ENCODE measurements around the gene CCR8.

Gene CCR8

DNA sequence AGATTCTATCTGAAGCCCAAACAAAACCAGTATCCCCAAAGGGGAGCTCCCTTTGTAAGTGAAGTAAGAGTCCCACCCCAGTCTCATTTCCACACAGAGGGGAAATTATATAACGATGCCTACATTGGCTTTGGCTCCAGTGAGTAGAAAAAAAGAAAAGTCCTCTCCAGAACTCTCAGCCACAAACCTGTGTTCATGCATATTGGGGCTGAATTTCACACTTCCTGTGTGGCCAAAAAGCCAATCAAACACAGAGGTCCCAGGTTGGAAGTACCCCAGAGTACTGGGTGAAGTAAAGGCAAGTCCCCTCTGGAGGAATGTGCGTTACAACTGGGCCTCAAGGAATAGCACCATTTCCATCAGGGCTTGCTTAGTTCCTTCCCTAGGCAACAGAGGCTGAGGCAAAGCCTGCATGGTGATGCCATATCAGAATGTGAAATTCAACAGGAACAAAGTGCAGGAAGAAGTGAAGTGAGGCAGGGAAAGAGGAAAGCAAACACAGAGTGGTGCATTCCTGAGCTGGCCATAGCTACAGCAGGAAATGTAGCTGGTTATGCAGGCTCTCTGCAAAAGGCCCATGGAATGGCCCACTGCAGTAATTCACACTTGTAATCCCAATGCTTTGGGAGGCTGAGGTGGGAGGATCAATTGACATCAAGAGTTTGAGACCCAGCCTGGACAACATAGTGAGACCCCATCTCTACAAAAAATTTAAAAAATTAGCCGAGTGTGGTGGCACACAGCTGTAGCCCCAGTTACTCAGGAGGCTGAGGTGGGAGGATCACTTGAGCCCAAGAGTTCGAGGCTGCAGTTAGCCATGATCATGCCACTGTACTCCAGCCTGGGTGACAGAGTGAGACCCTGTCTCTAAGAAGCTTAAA is 33.1 kb upstream of the CCR8 start:
- H3K4me2 ChIP-seq (ENCODE audit: low read length, poor library complexity, severe bottlenecking) = no peak overlapping the region

DNA sequence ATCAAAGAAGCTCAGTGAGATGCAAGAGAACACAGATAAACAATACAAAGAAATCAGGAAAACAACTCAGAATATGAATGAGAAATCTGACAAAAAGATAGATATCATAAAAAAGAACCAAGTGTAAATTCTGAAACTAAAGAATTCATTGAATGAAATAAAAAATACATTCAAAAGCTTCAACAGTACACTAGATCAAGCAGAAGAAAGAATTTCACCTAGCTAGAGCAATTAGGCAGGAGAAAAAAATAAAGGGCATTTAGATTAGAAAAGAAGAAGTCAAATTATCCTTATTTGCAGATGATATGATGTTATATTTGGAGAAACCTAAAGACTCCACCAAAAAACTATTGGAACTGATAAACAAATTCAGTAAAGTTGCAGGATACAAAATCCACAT is 30.2 kb upstream of the CCR8 start:
- no peak overlapping the region for H3K14ac ChIP-seq (ENCODE audit: low read length in 2 of 2)
- H2AK5ac ChIP-seq (ENCODE audit: low read length, severe bottlenecking) = no peak overlapping the region
- DNase-seq = no peak
- no peak overlapping the region for H2BK15ac ChIP-seq (ENCODE audit: low read depth, poor library complexity, severe bottlenecking)
- no peak overlapping the region for H3K4me3 ChIP-seq (ENCODE audit: insufficient read depth in 1 of 2, low read depth in 1 of 2, low read length in 2 of 2)
- H2BK12ac ChIP-seq (ENCODE audit: low read length in 2 of 2) = no peak overlapping the region
- no peak overlapping the region for H2BK5ac ChIP-seq (ENCODE audit: low read depth, low read length, poor library complexity, severe bottlenecking)
- H3K18ac ChIP-seq (ENCODE audit: low read depth in 1 of 2, low read length in 2 of 2) = no peak overlapping the region
- H2AFZ ChIP-seq (ENCODE audit: low read depth, low read length) = no peak overlapping the region
- no peak overlapping the region for H3K23ac ChIP-seq (ENCODE audit: low read length in 2 of 2)
- H4K91ac ChIP-seq (ENCODE audit: low read length) = no peak overlapping the region
- H2BK120ac ChIP-seq (ENCODE audit: low read depth, low read length) = no peak overlapping the region
- H3K36me3 ChIP-seq (ENCODE audit: control insufficient read depth in 1 of 2, insufficient read depth in 2 of 2, low read depth in 1 of 2, low read length in 2 of 2) = no peaks in the 10 kb centered on the region
- no peaks in the 10 kb centered on the region for H3K4me1 ChIP-seq (ENCODE audit: control insufficient read depth, insufficient read depth, low read depth, low read length)
- no peak overlapping the region for H3K9ac ChIP-seq (ENCODE audit: low read length)
- no peak overlapping the region for H3K4ac ChIP-seq (ENCODE audit: low read depth in 1 of 2, low read length in 2 of 2)
- H3K4me2 ChIP-seq (ENCODE audit: low read length, poor library complexity, severe bottlenecking) = no peak overlapping the region
- peaks cover 11% of the 10 kb centered on the region for H3K9me3 ChIP-seq (ENCODE audit: control insufficient read depth, low read length)
- H3K79me1 ChIP-seq (replicated peaks; ENCODE audit: low read length, poor library complexity, severe bottlenecking) = no peaks in the 10 kb centered on the region
- H3K27ac ChIP-seq (ENCODE audit: low read length, poor library complexity, severe bottlenecking) = no peak overlapping the region
- H4K8ac ChIP-seq (ENCODE audit: low read length) = no peak overlapping the region
- H3K27me3 ChIP-seq (ENCODE audit: control insufficient read depth in 1 of 2, insufficient read depth in 1 of 2, low read length in 2 of 2) = no peaks in the 10 kb centered on the region

More for the DNA sequence above, 33.1 kb upstream of the CCR8 start:
- H3K27me3 ChIP-seq (ENCODE audit: control insufficient read depth in 1 of 2, insufficient read depth in 1 of 2, low read length in 2 of 2) = no peaks in the 10 kb centered on the region
- H3K9me3 ChIP-seq (ENCODE audit: control insufficient read depth, low read length) = peaks cover 11% of the 10 kb centered on the region
- H2BK15ac ChIP-seq (ENCODE audit: low read depth, poor library complexity, severe bottlenecking) = no peak overlapping the region
- H3K4me3 ChIP-seq (ENCODE audit: insufficient read depth in 1 of 2, low read depth in 1 of 2, low read length in 2 of 2) = no peak overlapping the region
- H3K27ac ChIP-seq (ENCODE audit: low read length, poor library complexity, severe bottlenecking) = no peak overlapping the region
- H3K36me3 ChIP-seq (ENCODE audit: control insufficient read depth in 1 of 2, insufficient read depth in 2 of 2, low read depth in 1 of 2, low read length in 2 of 2) = no peaks in the 10 kb centered on the region
- DNase-seq = no peak
- 81% methylated on average over 4 of the region's 4 CpGs for WGBS
- no peak overlapping the region for H3K4ac ChIP-seq (ENCODE audit: low read depth in 1 of 2, low read length in 2 of 2)
- no peak overlapping the region for H2BK5ac ChIP-seq (ENCODE audit: low read depth, low read length, poor library complexity, severe bottlenecking)
- H2AK5ac ChIP-seq (ENCODE audit: low read length, severe bottlenecking) = no peak overlapping the region
- H4K8ac ChIP-seq (ENCODE audit: low read length) = no peak overlapping the region
- H3K4me1 ChIP-seq (ENCODE audit: control insufficient read depth, insufficient read depth, low read depth, low read length) = peaks cover 5% of the 10 kb centered on the region
- no peak overlapping the region for H3K9ac ChIP-seq (ENCODE audit: low read length)
- no peak overlapping the region for H3K14ac ChIP-seq (ENCODE audit: low read length in 2 of 2)
- no peak overlapping the region for H4K91ac ChIP-seq (ENCODE audit: low read length)
- no peak overlapping the region for H2BK120ac ChIP-seq (ENCODE audit: low read depth, low read length)
- no peak overlapping the region for H3K23ac ChIP-seq (ENCODE audit: low read length in 2 of 2)
- no peak overlapping the region for H2BK12ac ChIP-seq (ENCODE audit: low read length in 2 of 2)
- H2AFZ ChIP-seq (ENCODE audit: low read depth, low read length) = no peak overlapping the region
- H3K18ac ChIP-seq (ENCODE audit: low read depth in 1 of 2, low read length in 2 of 2) = no peak overlapping the region
- H3K79me1 ChIP-seq (replicated peaks; ENCODE audit: low read length, poor library complexity, severe bottlenecking) = no peaks in the 10 kb centered on the region

DNA sequence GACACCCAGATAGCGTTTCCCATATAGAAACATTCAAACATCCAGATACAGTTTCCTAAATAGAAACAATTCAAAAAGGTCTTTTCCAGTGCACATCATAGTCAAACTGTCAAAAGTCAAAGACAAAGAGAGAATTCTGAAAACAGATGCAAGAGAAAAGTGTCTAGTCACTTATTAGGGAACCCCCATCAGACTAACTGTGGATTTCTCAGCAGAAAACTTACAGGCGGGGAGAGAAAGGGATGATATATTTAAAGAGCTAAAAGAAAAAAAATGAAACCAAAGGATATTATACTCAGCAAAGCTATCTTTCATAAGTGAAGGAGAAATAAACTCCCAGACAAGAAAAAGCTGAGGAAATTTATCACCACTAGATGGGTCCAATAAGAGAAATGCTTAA is 27.3 kb upstream of the CCR8 start:
- no peaks in the 10 kb centered on the region for H3K27me3 ChIP-seq (ENCODE audit: control insufficient read depth in 1 of 2, insufficient read depth in 1 of 2, low read length in 2 of 2)
- no peak overlapping the region for H2BK5ac ChIP-seq (ENCODE audit: low read depth, low read length, poor library complexity, severe bottlenecking)
- no peak overlapping the region for H2AK5ac ChIP-seq (ENCODE audit: low read length, severe bottlenecking)
- no peak overlapping the region for H2BK12ac ChIP-seq (ENCODE audit: low read length in 2 of 2)
- no peak overlapping the region for H2BK15ac ChIP-seq (ENCODE audit: low read depth, poor library complexity, severe bottlenecking)
- no peak overlapping the region for H3K4ac ChIP-seq (ENCODE audit: low read depth in 1 of 2, low read length in 2 of 2)
- no peak overlapping the region for H3K4me3 ChIP-seq (ENCODE audit: insufficient read depth in 1 of 2, low read depth in 1 of 2, low read length in 2 of 2)
- no peak overlapping the region for H2BK120ac ChIP-seq (ENCODE audit: low read depth, low read length)
- WGBS = 100% methylated on average over 1 of the region's 2 CpGs
- no peaks in the 10 kb centered on the region for H3K79me1 ChIP-seq (replicated peaks; ENCODE audit: low read length, poor library complexity, severe bottlenecking)
- H3K27ac ChIP-seq (ENCODE audit: low read length, poor library complexity, severe bottlenecking) = no peak overlapping the region
- H2AFZ ChIP-seq (ENCODE audit: low read depth, low read length) = no peak overlapping the region
- no peak overlapping the region for H3K18ac ChIP-seq (ENCODE audit: low read depth in 1 of 2, low read length in 2 of 2)
- no peaks in the 10 kb centered on the region for H3K4me1 ChIP-seq (ENCODE audit: control insufficient read depth, insufficient read depth, low read depth, low read length)
- peaks cover 11% of the 10 kb centered on the region for H3K9me3 ChIP-seq (ENCODE audit: control insufficient read depth, low read length)
- H3K9ac ChIP-seq (ENCODE audit: low read length) = no peak overlapping the region
- H4K8ac ChIP-seq (ENCODE audit: low read length) = no peak overlapping the region
- no peaks in the 10 kb centered on the region for H3K36me3 ChIP-seq (ENCODE audit: control insufficient read depth in 1 of 2, insufficient read depth in 2 of 2, low read depth in 1 of 2, low read length in 2 of 2)
- H3K14ac ChIP-seq (ENCODE audit: low read length in 2 of 2) = no peak overlapping the region
- no peak overlapping the region for H3K23ac ChIP-seq (ENCODE audit: low read length in 2 of 2)
- no peak overlapping the region for H3K4me2 ChIP-seq (ENCODE audit: low read length, poor library complexity, severe bottlenecking)
- no peak for DNase-seq
- no peak overlapping the region for H4K91ac ChIP-seq (ENCODE audit: low read length)

DNA sequence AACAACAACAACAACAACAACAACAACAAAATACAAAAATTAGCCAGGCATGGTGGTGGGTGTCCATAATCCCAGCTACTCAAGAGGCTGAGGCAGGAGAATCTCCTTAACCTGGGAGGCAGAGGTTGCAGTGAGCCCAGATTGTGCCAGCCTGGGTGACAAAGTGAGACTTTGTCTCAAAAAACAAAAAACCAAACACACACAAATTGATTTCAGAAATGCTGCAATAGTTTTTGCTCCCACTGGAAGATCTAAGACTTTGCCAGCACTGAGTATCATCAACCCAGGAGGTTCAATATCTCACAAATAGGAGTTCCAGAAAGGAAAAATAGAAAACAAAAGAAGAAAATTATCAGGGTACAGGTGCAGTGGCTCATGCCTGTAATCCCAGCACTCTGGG is 16.2 kb upstream of the CCR8 start:
- H3K9ac ChIP-seq (ENCODE audit: low read length) = no peak overlapping the region
- no peak overlapping the region for H2BK15ac ChIP-seq (ENCODE audit: low read depth, poor library complexity, severe bottlenecking)
- no peak overlapping the region for H2BK120ac ChIP-seq (ENCODE audit: low read depth, low read length)
- no peaks in the 10 kb centered on the region for H3K79me1 ChIP-seq (replicated peaks; ENCODE audit: low read length, poor library complexity, severe bottlenecking)
- no peak overlapping the region for H4K8ac ChIP-seq (ENCODE audit: low read length)
- no peak overlapping the region for H3K23ac ChIP-seq (ENCODE audit: low read length in 2 of 2)
- H3K4me2 ChIP-seq (ENCODE audit: low read length, poor library complexity, severe bottlenecking) = no peak overlapping the region
- no peak overlapping the region for H2BK12ac ChIP-seq (ENCODE audit: low read length in 2 of 2)
- no peak overlapping the region for H3K14ac ChIP-seq (ENCODE audit: low read length in 2 of 2)
- no peaks in the 10 kb centered on the region for H3K9me3 ChIP-seq (ENCODE audit: control insufficient read depth, low read length)
- no peak overlapping the region for H3K4ac ChIP-seq (ENCODE audit: low read depth in 1 of 2, low read length in 2 of 2)
- H3K27ac ChIP-seq (ENCODE audit: low read length, poor library complexity, severe bottlenecking) = no peak overlapping the region
- H3K4me3 ChIP-seq (ENCODE audit: insufficient read depth in 1 of 2, low read depth in 1 of 2, low read length in 2 of 2) = no peak overlapping the region
- H3K27me3 ChIP-seq (ENCODE audit: control insufficient read depth in 1 of 2, insufficient read depth in 1 of 2, low read length in 2 of 2) = no peaks in the 10 kb centered on the region
- no peak overlapping the region for H4K91ac ChIP-seq (ENCODE audit: low read length)
- no peak overlapping the region for H2AFZ ChIP-seq (ENCODE audit: low read depth, low read length)
- H3K18ac ChIP-seq (ENCODE audit: low read depth in 1 of 2, low read length in 2 of 2) = no peak overlapping the region
- H2BK5ac ChIP-seq (ENCODE audit: low read depth, low read length, poor library complexity, severe bottlenecking) = no peak overlapping the region
- no peak for DNase-seq
- H2AK5ac ChIP-seq (ENCODE audit: low read length, severe bottlenecking) = no peak overlapping the region
- H3K36me3 ChIP-seq (ENCODE audit: control insufficient read depth in 1 of 2, insufficient read depth in 2 of 2, low read depth in 1 of 2, low read length in 2 of 2) = no peaks in the 10 kb centered on the region
- no peaks in the 10 kb centered on the region for H3K4me1 ChIP-seq (ENCODE audit: control insufficient read depth, insufficient read depth, low read depth, low read length)
